HG03354 (cell line): ENCODE results near the gene STX1A.

ENCODE experiments used
- ATAC-seq: cut with Tn5 transposase; IDR thresholded peaks from one replicate; pipeline ENCODE4 v1.9.1; 2021; ENCODE audit warnings: mild to moderate bottlenecking; ENCODE audit not compliant: unreplicated experiment, poor library complexity, severe bottlenecking

STX1A gene

DNA sequence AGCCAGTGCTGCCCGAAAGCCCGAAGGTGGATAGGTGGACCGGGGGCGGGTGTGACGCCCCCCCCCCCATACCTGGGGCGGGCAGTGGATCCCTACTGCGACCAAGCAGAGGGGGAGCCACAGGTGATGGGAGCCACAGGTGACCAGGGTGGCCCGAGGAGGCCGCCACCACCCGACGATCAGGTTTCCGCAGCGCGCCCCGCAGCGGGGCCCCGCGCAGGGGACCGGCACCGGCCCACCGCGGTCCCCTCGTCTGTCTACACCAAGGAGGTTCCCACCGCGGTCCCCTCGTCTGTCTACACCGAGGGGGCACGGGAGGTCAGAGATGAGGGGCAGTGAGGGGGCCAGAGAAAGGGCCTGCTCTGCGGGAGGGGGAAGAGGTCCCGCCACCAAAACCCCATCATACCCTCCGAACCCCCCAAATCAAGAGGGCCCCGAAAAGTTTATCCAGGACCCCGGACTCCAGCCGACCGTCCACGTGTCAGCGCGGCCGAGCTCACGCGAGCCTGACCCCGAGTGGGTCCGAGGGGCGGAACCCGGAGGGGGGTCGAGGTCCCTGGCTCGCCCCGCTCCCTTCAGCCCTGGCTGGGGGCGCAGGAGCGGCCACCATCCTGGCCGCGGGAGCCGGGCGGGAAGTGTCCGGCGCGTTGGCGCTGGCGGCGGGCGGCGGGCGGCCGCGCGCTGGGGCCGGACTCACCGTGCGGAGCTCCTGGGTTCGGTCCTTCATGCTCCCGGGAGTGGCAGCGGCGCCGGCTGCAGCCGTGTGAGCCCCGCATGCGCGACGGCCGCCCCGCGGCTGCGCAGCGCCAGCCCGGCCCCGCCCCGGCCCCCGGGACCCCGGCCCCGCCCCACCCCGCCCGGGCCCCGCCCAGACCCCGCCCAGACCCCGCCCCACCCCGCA, at the start of gene STX1A:
Gene STX1A, minus strand, starts transcription at position 765 of the 901 bp plus-strand sequence. Its CDS starts 38 bp downstream, at position 727.
- ATAC-seq: peak; percentile 63

GRCh38 chr7:73768641-73769480, 49.4 kb upstream of the STX1A start:
- no peak for ATAC-seq

DNA sequence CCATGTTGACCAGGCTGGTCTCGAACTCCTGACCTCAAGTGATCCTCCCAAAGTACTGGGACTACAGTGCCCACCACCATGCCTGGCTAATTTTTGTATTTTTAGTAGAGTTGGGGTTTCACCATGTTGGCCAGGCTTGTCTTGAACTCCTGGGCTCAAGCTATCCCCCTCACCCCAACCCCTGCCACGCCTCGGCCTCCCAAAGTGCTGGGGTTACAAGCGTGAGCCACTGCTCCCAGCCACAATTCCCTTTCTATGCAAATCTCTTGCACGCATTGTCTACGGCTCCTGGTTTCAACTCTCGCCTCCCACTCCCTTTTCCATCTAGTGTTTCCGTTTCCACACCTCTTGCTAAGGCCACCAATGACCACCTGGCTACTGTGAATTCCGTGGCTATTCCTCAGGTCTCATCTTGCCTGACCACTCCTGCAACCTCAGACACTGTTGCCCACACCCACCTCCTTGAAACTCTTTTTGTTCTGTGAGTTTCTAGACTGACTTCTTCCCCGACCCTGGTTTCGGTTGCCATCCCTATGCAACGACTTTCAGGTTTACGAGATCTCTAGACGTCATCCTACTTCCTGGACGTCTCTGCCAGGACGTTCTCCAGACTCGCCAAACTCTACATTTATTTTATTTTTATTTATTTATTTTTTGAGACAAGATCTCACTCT, 47.2 kb upstream of the STX1A start:
- no peak for ATAC-seq

DNA sequence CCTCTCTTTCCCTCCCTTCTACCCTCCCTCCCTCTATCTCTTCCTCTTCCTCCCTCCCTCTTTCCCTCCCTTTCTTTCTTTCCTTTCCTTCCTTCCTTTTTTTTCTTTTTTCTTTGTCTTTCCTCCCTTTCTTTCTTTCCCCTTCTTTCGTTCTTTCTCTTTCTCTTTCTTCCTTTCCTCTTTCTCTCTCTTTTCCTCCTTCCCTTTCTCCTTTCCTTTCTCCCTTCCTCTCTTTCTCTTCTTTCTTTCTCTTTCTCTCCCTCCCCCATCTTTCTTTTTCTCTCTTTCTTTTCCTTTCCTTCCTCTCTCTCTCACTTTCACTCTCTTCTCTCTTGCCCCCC, 43.2 kb upstream of the STX1A start:
- no peak for ATAC-seq

DNA sequence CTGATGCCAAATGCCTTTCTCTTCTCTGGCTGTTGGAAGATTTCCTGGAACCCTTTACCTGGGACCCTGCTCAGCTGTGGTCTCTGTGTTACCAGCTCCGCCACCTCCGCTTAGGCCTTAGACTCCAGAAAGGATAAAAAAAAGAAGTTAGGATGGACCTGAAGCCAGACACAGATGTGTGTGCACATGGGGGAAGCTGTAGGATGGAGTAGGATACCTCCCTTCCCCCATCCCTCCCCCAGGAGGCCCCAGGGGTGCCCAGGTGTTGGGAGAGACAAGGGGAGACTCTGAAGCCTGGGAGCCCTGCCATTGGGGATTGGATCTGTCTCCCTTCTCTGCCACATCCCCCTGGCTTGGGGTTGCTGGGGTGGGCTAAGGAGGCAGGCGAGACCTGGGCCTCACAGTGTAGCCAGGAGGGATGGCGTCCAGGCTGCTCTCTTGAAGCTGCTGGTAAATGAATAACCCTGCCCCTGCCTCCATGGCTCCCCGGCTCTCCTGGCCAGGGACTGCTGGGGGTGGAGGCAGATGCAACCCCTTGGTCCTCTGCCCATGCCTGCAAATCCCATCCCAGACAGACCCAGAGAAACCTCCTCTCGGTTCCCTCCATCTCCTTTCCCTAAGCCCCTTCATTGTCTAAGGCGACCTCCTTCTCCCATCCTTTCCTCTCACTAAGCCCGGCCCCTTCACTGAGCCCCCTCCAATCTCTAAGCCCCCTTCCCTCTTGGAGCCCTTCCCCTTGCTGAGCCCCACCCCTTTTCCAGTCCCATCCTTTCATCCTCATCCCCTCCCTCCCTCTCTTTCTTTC, 42.6 kb upstream of the STX1A start:
- ATAC-seq: no peak

DNA sequence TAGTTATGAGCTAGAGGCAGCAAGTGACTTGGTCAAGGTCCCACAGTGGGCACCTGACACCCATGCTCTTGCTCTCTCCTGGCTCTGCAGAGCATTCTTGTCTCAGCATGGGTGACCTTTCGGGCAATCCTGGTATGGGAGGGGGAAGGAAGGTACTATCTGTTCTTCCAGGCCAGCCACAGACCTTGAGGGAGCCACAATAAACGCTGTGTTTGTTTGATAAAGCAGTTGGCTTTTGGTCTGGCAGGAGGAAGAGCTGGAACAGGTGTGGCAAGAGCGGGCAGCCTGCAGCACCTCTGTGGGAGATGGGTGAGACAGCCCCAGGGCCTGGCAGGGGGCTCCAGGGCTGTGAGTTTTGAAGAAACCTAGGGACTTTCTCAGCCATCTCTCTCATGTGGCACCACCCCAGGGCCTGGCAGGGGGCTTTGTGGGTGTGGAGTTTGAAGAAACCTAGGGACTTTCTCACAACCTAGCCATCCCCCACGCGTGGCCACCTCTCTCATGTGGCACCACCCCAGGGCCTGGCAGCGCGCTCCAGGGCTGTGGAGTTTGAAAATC, 39.2 kb upstream of the STX1A start:
- ATAC-seq: no peak

GRCh38 chr7:73749931-73750776, 30.7 kb upstream of the STX1A start:
- no peak for ATAC-seq

DNA sequence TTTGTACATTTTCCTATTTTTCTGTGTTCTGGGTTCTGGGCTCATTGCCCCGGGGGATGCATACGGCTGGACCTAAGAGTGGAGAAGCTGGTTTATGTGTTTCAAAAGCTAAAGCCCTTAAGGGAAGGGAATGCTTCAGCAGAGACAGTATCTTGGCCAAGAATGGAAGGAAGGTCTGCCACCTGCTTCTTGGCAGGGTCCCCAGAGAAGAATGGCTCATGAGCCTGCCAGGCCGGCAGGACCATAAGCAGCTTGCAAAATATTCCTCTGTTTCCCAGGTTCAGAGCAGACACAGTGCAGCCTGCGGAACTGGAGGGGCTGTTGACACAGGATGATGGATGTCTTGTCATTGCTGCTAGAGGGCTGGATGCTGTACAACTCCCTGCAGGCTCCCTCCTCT, 26.9 kb upstream of the STX1A start:
- no peak for ATAC-seq

GRCh38 chr7:73742753-73743641, 23.5 kb upstream of the STX1A start:
- no peak for ATAC-seq

DNA sequence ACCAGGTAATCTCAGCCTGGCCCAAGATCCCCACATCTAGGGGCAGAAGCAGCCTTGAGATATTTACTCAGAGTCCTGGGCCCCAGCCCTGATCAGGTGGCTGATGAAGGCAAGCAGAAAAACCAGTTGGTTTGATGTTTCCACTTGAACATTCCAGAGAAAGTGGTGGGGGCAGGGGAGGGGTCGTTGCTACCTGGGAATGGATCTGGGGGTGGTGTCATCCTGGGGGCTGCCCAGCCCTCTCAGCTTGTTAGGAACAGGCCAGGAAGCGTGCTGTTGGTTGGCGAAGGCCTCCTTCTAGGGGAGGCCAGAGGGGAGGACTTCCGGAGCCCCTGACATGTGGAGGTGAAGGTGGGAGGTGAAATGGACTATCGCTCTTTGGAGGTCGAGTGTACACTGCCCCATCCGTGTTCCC, 22.9 kb upstream of the STX1A start:
- ATAC-seq: no peak

DNA sequence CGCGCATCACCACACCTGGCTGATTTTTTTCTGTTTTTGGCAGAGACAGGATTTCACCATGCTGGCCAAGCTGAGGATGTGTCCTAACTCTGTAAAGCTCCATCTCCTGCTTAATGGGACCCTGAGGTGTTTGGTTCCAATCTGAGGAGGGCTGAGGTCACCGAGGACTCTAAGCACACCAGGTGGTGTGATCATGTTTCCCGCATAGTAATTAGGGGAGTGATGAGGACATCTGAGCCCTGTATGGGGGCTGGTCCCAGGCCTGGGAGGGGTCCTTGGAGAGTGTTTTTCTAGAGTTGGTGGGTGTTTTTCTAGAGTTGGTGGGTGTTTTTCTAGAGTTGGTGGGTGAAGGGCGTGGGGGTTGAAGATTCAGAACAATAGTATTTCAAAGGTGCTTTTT, 22.1 kb upstream of the STX1A start:
- no peak for ATAC-seq

DNA sequence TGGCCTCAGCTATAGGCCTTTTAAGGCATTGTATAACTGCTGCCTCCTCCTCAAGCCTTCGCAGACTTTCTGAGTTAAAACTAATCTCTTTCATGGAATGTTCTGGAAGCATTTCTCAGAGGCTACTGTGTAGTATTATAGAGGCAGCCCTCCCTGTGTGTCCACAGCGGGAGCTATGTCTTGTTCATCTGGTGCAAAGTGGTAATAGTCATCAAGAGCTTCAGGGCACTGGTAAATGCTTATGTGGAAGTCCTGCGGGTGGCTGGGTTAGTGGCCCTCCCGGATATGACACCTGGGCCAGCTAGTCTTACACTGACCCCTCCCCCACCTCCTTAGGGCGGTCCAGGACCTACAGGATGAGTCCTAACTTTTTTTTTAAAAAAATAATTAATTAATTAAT, 21.3 kb upstream of the STX1A start:
- ATAC-seq: no peak

DNA sequence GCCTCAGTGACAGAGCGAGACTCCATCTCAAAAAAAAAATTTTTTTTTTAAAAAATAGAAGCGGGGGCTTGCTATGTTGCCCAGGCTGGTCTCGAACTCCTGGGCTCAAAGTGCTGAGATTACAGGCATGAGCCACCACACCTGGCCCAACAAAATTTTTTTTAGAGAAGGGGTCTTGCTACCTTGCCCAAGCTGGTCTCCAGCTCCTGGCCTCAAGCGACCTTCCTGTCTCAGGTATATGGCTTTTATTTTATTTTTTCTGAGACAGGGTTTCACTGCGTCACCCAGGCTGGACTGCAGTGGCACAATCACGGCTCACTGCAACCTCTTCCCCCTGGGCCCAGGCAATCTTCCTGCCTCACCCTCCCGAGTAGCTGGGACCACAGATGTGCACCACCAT, 20.7 kb upstream of the STX1A start:
- ATAC-seq: no peak

GRCh38 chr7:73739387-73739767, 19.9 kb upstream of the STX1A start:
- ATAC-seq: peak; percentile 3

GRCh38 chr7:73738612-73739386, 19.3 kb upstream of the STX1A start, which contains the start of gene ABHD11:
Gene ABHD11 (minus strand): TSS chr7:73738802. CDS start chr7:73738770, 32 bp downstream.
- ATAC-seq: peak; percentile 88

DNA sequence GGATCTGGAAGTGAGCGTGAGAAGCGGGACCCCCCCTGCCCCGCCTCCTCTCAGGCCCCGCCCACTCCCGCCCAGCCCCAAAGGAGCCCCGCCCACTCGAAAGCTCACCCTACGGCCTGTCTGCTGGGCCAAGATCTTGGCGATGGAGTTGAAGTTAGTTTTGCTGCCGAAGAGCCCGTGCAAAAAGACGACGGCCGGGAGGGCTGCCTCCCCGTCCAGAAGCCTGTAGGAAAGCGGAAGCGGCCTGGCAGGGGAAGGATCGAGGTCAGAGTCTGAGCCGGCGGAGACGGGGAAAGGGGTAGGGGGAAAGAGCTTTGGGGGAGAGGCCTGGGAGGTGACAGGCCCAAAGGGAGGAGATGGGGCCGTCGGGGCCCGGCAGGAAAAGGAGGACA, 18.7 kb upstream of the STX1A start:
- peak; percentile 15 for ATAC-seq
